ENCODE results near the gene PTRHD1.
A peak's percentile ranks its signal among the peaks of the same experiment; 100 is the strongest.
"Not testable (repeated sequence)": the region's sequence is repeated elsewhere in the genome, so short reads cannot be mapped to it uniquely, and the experiment has no call there.

PTRHD1 gene

GRCh38 chr2:24805811-24806660 is 12.8 kb upstream of the PTRHD1 start:
- DNase-seq: peak; percentile 13

GRCh38 chr2:24800487-24800886 is 7.3 kb upstream of the PTRHD1 start:
- not testable (repeated sequence) for DNase-seq

GRCh38 chr2:24797644-24798043 is 4.5 kb upstream of the PTRHD1 start:
- DNase-seq: no peak

- peak; percentile 62 for DNase-seq
These were observed 707 bp upstream of the PTRHD1 start for GRCh38 chr2:24793761-24794435.

GRCh38 chr2:24792542-24792873 is 683 bp downstream of the PTRHD1 start:
- no peak for DNase-seq

- DNase-seq: no peak
These were observed 1.7 kb downstream of the PTRHD1 start for GRCh38 chr2:24791452-24791851.

GRCh38 chr2:24788816-24789215 is 4.4 kb downstream of the PTRHD1 start:
- no peak for DNase-seq

GRCh38 chr2:24787532-24787931 is 5.7 kb downstream of the PTRHD1 start:
- DNase-seq: no peak

GRCh38 chr2:24785671-24786321 is 7.4 kb downstream of the PTRHD1 start:
- peak; percentile 16 for DNase-seq

- no peak for DNase-seq
These were observed 9.6 kb downstream of the PTRHD1 start for GRCh38 chr2:24783641-24784040.

- no peak for DNase-seq
These were observed 14.1 kb downstream of the PTRHD1 start for GRCh38 chr2:24779116-24779515.

GRCh38 chr2:24774373-24774772 is 18.8 kb downstream of the PTRHD1 start:
- no peak for DNase-seq

GRCh38 chr2:24771764-24772586 is 21.2 kb downstream of the PTRHD1 start:
- no peak for DNase-seq

GRCh38 chr2:24771061-24771460 is 22.1 kb downstream of the PTRHD1 start:
- DNase-seq: no peak

GRCh38 chr2:24768601-24769000 is 24.6 kb downstream of the PTRHD1 start:
- peak; percentile 13 for DNase-seq

- DNase-seq: peak; percentile 92
These were observed 25.2 kb downstream of the PTRHD1 start for GRCh38 chr2:24768013-24768412.

GRCh38 chr2:24766609-24767008 is 26.6 kb downstream of the PTRHD1 start:
- DNase-seq: no peak

GRCh38 chr2:24763843-24764242 is 29.3 kb downstream of the PTRHD1 start:
- DNase-seq: no peak

- DNase-seq: no peak
These were observed 30.7 kb downstream of the PTRHD1 start for GRCh38 chr2:24762518-24762917.

GRCh38 chr2:24761866-24762265 is 31.3 kb downstream of the PTRHD1 start:
- no peak for DNase-seq

- DNase-seq: no peak
These were observed 36.4 kb downstream of the PTRHD1 start for GRCh38 chr2:24756789-24757188.

- DNase-seq: no peak
These were observed 38.0 kb downstream of the PTRHD1 start for GRCh38 chr2:24754985-24755705.
